ENCODE measurements around the gene PGM1. TPM values are rescaled to one million over a fixed set of nuclear protein-coding genes. Genes with fewer than 3 reads are reported as not detected.

PGM1 gene
- polyA plus RNA-seq, 1 of the 3 experiments (the other 2 are of a cell fraction), result 20.7 TPM

DNA sequence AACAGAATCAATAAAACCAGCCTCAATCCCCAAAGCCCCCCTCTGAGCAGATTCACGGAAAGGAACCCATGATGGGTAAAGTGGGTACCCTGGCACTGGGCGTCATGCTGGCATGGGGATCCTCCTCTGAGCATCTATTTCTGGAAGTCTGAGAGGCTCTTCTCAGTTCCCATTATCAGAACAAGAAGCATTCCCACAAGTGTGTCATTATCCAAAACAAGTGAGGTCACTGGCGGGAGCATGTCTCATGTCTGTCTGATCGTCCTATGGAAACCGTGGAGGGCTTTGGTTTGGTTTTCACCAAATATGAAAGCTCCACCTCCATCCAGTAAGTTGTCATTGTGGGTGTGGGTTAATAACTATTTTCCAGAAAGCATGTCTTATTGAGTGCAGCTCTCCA lies 70.7 kb downstream of the PGM1 start:
- Histone ChIP-seq H3K27ac (ENCODE audit: low read depth in 2 of 2, low read length in 1 of 2) (no peak overlapping the region), H3K9me3 (no peaks in the 10 kb centered on the region), H3K4me1 (ENCODE audit: control insufficient read depth in 1 of 2, insufficient read depth in 2 of 2, low read depth in 1 of 2, low read length in 1 of 2) (peaks cover 0 to 19% of the 10 kb centered on the region in 2 experiments; a peak in 2 of 4 replicates), H3K4me2 (no peak overlapping the region), H3F3A (replicated peaks; ENCODE audit: insufficient read depth) (no peaks in the 10 kb centered on the region), H3K4me3 (ENCODE audit: low read depth in 2 of 2, low read length in 1 of 2) (no peak overlapping the region), H4K20me1 (ENCODE audit: insufficient read depth) (no peaks in the 10 kb centered on the region), H3K79me2 (ENCODE audit: insufficient read depth) (no peaks in the 10 kb centered on the region), H3K27me3 (ENCODE audit: insufficient read depth) (no peaks in the 10 kb centered on the region), H3K9ac (no peak overlapping the region), H3K9me2 (no peaks in the 10 kb centered on the region), H2AFZ (ENCODE audit: low read depth) (no peak overlapping the region), H3K36me3 (replicated peaks in 1 of 2; ENCODE audit: control insufficient read depth in 1 of 2, insufficient read depth in 2 of 2, low read length in 1 of 2) (peaks cover 0 to 3% of the 10 kb centered on the region in 2 experiments)
- TF ChIP-seq SIN3A (IDR thresholded peaks at IDR 0.05; ENCODE audit: borderline replicate concordance, low read depth, low read length) (no peak), TCF12 (IDR thresholded peaks at IDR 0.05) (no peak), RCOR1 (IDR thresholded peaks at IDR 0.05; ENCODE audit: low read length) (no peak), ELF1 (IDR thresholded peaks at IDR 0.05) (no peak), CHD2 (IDR thresholded peaks at IDR 0.05; ENCODE audit: low read length, partially characterized antibody) (no peak), GABPA (IDR thresholded peaks at IDR 0.05; ENCODE audit: low read depth) (no peak), EZH2phosphoT487 (IDR thresholded peaks at IDR 0.05; ENCODE audit: borderline replicate concordance, low read depth) (no peak), MEF2A (IDR thresholded peaks at IDR 0.05; ENCODE audit: borderline replicate concordance, low read depth) (no peak), NRF1 (IDR thresholded peaks at IDR 0.05; ENCODE audit: low read depth, low read length) (no peak), MXI1 (IDR thresholded peaks at IDR 0.05; ENCODE audit: low read depth, low read length) (no peak), EP300 (IDR thresholded peaks at IDR 0.05; ENCODE audit: borderline replicate concordance in 1 of 2, low read depth in 1 of 2, low read length in 1 of 2) (no peak), GATA2 (CRISPR knock-in tag; IDR thresholded peaks at IDR 0.05) (no peak), MAX (IDR thresholded peaks at IDR 0.05; ENCODE audit: low read depth) (no peak), SMC3 (IDR thresholded peaks at IDR 0.05; ENCODE audit: low read depth, low read length) (no peak), TAF1 (IDR thresholded peaks at IDR 0.05; ENCODE audit: borderline replicate concordance, low read depth, low read length) (no peak), JUND (IDR thresholded peaks at IDR 0.05) (no peak)
- TF ChIP-seq, protein P1, sequence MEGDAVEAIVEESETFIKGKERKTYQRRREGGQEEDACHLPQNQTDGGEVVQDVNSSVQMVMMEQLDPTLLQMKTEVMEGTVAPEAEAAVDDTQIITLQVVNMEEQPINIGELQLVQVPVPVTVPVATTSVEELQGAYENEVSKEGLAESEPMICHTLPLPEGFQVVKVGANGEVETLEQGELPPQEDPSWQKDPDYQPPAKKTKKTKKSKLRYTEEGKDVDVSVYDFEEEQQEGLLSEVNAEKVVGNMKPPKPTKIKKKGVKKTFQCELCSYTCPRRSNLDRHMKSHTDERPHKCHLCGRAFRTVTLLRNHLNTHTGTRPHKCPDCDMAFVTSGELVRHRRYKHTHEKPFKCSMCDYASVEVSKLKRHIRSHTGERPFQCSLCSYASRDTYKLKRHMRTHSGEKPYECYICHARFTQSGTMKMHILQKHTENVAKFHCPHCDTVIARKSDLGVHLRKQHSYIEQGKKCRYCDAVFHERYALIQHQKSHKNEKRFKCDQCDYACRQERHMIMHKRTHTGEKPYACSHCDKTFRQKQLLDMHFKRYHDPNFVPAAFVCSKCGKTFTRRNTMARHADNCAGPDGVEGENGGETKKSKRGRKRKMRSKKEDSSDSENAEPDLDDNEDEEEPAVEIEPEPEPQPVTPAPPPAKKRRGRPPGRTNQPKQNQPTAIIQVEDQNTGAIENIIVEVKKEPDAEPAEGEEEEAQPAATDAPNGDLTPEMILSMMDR (IDR thresholded peaks at IDR 0.05), result no peak
- CTCF ChIA-PET, result interaction anchor here (1.3 to 1.5 kb wide), 2 partner anchors 11 to 509 kb away, joined by 3 to 4 read pairs; no protein-coding TSS in a partner anchor
- 93% methylated on average over 5 of the region's 5 CpGs for WGBS (ENCODE audit: low lambda C conversion rate)
- no peak for DNase-seq
- POLR2A ChIA-PET, result no interaction called here

DNA sequence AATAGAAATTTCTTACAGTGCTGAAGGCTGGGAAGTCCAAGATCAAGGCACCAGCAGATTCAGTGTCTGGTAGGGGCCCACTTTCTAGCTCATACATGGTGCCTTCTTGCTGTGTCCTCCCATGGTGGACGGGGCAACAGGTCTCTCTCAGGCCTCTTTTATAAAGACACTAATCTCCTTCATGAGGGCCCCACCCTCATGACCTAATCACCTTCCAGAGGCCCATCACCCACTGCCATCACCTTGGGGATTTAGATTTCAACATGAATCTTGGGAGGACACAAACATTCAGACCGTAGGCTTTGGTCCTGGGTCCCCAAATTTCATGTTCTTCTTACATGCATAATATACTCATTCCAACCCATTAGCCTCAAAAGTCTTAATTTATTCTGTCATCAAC lies 71.5 kb downstream of the PGM1 start:
- Histone ChIP-seq H3F3A (replicated peaks; ENCODE audit: insufficient read depth) (no peaks in the 10 kb centered on the region), H3K9me2 (no peaks in the 10 kb centered on the region), H4K20me1 (ENCODE audit: insufficient read depth) (no peaks in the 10 kb centered on the region), H3K4me1 (ENCODE audit: control insufficient read depth in 1 of 2, insufficient read depth in 2 of 2, low read depth in 1 of 2, low read length in 1 of 2) (peaks cover 2 to 19% of the 10 kb centered on the region in 2 experiments; a peak in 2 of 4 replicates), H3K27ac (ENCODE audit: low read depth in 2 of 2, low read length in 1 of 2) (no peak overlapping the region), H3K4me3 (ENCODE audit: low read depth in 2 of 2, low read length in 1 of 2) (no peak overlapping the region), H3K36me3 (replicated peaks in 1 of 2; ENCODE audit: control insufficient read depth in 1 of 2, insufficient read depth in 2 of 2, low read length in 1 of 2) (peaks cover 0 to 3% of the 10 kb centered on the region in 2 experiments), H2AFZ (ENCODE audit: low read depth) (no peak overlapping the region), H3K4me2 (no peak overlapping the region), H3K79me2 (ENCODE audit: insufficient read depth) (no peaks in the 10 kb centered on the region), H3K27me3 (ENCODE audit: insufficient read depth) (no peaks in the 10 kb centered on the region), H3K9me3 (no peaks in the 10 kb centered on the region), H3K9ac (no peak overlapping the region)
- DNase-seq, result no peak
- 92% methylated on average over 1 of the region's 2 CpGs for WGBS (ENCODE audit: low lambda C conversion rate)
- ChIA-PET POLR2A (no interaction called here), CTCF (interaction anchor here (0.7 to 2.0 kb wide), 3 partner anchors 10 to 508 kb away, joined by 3 to 11 read pairs (median 3); no protein-coding TSS in a partner anchor)
- TF ChIP-seq PBX3 (IDR thresholded peaks at IDR 0.05), result no peak
